DMS153 (cell line): ENCODE data around the gene ASF1B.
"Not testable (repeated sequence)": the region's sequence is repeated elsewhere in the genome, so short reads cannot be mapped to it uniquely, and the experiment has no call there.

ENCODE experiments used
- DNase-seq: peaks from one replicate; lab custom pipeline; 2025; lab: John Stamatoyannopoulos, UW

Gene ASF1B

DNA sequence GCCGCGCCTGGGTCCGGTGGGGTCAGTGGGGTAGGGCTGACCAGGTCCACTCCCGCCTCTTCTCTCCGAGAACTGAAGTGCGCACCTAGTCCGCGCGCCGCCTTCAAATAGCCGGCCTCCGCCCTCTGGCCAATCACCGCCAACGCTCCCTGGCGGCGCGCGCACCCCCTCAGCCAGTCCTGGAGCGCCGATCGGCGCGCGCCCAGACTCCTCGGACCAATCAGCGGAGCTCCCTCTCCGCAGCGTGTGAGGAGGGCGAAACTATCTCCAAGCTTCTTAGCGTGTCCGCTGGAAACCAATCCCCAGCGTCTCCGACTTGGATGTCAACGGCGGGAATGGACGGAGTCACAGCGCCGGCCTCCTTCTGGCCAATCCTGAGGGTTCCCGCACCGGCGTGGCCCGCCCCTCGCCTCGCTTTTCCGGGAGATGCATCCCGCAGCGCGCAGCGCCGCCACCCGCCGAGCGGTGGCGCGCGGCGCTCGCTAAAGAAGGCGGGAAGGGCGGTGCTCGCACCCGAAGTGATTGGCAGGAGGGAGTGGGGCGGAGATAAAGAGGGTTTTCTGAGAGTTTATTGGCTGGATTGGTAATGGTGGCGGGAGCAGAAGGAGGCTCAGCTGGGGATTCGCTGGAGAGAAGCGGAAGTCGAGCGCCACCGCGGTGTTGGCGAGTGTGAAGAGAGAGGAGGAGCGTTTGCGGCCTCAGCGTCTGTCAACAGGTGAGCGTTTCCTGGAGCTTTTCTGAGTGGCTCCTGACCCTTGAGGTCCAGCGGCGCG lies at the start of gene ASF1B:
Gene ASF1B, minus strand, starts transcription at position 81 of the 773 bp plus-strand sequence. CDS start 133 bp downstream, outside the sequence.
- DNase-seq, result peak; percentile 100

DNA sequence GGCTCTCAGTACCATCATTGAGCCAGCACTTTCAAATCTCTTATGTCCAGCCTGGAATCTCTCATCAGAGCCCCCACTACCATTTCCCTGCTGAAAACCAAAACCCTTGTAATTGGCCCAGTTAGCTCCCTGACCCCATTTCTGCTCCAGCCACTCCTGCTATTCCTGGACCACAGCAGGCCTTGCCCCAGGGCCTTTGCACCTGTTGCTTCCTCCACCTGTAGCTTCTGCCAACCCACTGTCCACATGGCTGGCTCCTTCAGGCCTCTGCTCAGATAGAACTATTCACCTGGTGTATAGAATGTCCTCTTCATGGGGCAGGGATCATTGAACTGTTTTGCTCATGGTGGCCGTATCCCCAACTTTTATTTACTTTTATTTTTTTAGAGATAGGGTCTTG lies 49.3 kb upstream of the ASF1B start:
- DNase-seq, result not testable (repeated sequence)

DNA sequence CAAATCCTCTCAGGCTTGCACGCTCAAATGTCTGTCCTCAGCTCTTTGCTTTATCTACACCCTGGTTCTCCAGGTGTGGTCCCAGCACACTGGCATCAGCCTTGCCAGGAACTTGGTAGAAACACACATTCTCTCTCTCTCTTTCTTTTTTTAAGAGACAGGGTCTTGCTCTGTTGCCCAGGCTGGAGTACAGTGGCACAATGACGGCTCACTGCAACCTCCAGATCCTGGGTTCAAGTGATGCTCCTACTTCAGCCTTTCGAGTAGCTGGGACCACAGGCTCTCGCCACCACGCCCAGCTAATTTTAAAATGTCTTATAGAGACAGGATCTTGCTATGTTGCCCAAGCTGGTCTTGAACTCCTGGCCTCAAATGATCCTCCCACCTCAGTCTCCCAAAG lies 48.8 kb upstream of the ASF1B start:
- no peak for DNase-seq

DNA sequence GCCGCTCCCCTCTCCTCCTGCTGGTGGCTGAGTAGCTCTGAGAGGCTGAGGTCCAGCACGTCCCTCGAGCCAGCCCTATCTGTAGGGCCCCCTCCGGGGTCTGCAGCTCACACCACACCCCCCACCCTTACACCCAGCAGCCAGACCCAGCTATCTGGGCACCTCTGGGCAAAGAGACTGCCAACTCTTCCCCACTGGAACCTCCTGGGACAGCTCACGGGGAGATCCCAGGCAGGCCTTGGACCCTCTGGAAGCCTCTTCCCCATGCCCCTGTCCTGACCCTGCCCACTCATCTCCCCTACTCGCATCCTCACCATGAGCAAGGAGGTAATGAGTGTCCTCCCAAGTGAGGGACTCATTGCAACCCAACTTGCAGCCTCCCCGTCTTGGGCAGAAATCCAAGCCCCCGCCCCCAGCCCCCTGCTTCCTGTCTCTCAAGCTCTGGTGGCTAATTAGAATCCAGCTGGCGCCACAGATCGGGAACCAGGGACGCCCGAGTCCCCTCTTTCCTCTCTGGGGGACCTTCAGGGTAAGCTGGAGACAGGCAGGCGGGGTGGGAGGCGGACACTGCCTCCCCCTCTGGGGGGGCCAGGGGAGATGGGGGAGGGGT lies 47.5 kb upstream of the ASF1B start:
- DNase-seq, result no peak

DNA sequence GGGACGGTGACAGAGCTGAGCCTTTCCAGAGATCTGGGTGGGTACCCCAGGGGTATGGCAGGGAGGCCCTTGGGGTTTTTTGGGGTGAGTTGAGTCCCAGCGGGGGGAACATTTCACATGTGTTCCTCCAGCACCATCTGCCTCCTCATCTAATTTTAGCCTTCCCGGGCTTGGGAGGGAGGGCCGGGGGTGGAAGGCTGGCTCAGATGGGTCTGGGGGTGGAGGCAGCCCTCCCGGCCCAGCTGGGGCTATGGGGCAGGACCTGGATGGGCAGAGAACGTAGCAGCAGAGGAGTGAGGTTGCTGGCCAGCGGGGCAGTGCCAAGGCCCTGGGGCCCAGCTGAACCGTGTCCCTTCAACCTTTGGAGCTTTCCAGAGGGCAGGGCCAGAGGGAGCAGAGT lies 46.1 kb upstream of the ASF1B start:
- no peak for DNase-seq

DNA sequence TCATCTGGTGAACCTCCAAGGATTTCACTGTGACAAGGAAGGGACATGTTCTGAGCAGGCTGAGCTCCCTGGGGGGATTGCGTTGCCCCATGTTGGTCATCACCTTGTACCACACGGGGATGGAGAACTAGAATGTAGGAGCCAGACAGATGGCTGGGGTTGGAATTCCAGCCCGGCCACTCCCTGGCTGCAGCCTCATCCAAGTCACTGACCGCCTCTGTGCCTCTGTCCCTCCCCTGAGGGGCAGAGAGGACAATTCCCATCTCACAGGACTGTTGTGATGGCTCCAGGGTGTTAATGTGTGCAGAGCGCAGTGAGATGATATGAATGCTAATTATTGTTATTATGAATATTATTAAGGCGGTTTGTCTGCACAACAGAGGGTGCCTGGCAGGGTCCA lies 45.5 kb upstream of the ASF1B start:
- no peak for DNase-seq

DNA sequence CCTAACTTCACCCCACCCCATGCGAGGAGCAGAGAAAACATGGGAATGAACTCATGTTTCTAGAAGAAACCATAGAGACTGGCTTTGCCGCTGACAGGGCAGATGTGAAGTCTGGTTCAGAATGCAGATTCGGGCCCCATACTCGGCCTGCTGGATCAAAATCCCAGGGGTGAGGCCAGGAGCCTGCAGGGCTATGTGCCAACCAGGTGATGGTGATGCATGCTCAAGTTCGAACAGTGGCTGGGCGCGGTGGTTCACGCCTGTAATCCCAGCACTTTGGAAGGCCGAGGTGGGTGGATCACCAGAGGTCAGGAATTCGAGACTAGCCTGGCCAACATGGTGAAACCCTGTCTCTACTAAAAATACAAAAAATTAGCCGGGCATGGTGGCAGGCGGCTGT lies 44.8 kb upstream of the ASF1B start:
- DNase-seq, result not testable (repeated sequence)

DNA sequence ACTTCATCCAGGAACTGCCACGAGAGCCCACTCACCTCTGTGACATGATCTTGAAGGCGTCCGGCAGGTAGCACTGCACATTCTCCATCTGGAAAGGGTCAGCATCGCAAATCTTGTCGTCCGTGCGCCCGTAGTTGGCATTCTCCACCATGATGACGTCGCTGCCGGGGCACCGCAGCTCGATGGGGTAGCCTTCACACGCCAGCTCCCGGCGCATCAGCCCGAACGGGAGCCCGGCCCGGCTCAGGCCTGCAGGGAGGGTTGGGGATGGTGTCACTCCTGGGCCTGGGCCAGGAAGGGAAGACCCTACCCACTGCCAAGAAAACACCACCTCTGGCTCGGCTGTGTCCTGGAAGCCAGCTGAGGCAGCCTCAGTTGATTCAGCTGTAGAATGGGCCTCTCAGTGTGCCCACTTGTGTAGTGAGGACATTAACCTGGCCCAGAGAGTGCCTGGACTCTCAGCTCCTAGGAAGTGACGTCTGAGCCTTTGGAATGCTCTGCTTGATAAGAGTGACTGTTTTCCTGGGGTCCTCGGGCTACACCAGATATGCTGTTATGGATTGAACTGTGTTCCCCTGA lies 41.2 kb upstream of the ASF1B start:
- no peak for DNase-seq

DNA sequence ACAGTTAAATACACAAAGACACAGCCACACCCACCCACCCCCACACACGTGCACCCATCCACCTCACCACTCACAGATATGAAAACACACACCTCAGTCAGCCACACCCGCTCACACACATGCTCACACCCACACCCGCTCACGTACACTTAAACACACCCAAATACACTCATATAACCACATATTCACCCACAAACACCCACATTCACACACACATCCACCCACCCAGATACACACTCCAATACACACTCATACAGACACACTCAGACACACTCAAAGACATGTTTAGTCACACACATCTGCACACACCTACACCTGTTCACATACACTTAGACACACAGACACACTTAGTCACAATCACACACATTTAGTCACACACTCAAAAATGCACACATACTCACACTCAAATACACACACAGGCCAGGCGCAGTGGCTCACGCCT lies 39.0 kb upstream of the ASF1B start:
- DNase-seq, result no peak

DNA sequence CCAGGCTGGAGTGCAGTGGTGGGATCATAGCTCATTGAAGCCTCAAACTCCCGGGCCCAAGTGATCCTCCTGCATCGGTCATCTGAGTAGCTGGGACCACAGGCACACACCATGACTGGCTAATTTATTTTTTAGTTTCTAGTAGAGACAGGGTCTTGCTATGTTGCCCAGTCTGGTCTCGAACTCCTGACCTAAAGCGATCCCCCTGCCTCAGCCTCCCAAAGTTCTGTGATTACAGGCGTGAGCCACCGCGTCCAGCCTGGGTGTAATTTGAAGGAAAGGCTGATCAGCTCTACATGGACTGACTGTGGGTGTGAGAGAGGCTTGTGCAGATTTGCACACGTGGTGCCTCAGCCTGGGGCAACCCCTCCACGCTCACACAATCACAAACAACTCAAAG lies 38.5 kb upstream of the ASF1B start:
- no peak for DNase-seq

DNA sequence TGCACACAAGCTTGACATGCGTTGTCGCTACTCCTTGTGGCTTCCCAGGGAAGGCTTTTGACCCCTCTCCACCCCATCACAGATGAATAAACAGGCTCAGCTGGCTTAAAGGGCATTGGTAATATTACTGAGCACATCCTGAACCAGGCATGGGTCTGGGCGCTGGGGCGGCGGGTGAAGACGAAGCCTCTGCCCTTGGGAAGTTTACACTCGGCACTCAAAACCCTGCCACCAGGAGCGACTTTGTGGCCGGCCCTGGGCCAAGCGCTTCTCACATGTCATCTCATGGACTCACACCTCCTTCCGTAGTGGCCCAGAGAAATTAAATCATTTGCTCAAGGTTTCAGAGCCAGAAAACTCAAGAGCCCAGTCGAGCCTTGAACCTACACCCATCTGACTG lies 32.6 kb upstream of the ASF1B start:
- DNase-seq, result no peak

DNA sequence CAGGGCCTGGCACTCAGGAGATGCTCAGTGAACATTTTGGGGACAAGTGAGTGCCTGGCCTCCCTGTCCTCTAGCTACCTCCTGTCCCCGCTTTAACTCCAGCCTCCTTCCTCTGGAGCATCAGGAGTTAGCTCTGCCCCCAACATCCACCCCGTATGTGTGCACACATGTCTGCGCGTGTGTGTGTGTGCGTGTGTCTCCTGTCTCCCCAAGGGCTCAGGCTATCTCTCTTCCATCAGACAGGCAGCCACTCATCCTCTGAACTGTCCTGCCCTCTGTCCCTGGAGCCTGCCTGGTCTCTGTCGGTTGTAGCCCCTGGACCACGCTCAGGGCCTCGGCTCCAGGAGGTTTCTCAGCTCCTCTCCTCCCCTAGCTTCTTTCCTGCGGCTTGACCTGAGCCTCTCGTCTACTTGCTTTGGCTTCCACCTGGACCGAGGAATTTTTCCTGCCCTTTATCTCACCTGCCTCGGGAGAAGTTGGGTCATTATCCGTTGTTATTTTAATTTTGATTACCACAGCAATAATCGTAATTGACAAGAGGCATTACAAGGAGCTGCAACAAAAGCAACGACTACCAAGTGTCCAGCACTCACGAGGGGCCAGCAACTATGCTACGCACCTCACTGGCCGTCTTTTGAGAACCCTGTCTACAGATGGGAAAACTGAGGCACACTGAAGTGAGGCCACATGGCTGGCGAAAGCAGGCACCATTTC lies 32.0 kb upstream of the ASF1B start:
- no peak for DNase-seq

DNA sequence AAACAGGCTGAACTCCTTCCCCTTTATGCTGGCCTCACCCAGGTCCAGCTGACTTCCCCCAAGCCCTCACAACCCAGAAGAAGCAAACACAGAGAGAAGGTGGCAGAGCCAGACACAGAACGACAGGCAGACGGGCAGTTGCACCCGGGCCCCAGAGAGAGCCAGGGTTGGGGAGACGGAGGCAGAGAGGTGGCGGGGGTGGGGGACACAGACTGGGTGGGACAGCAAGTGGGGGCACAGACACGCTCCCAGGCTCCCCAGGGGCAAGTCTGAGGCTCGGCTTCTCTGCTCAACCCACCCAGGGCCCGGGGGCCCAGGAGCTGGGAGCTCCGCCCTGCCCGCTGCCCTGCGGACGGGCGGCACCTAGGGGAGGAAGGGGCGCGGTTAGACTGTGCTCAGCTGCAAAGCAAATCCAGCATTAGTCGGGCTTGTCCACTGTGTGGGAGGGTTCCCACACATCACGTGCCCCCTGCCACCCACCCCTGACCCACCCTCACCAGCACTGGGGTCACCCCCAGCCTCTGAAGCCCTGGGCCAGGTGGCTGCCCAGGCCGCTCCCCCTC lies 31.3 kb upstream of the ASF1B start:
- no peak for DNase-seq

DNA sequence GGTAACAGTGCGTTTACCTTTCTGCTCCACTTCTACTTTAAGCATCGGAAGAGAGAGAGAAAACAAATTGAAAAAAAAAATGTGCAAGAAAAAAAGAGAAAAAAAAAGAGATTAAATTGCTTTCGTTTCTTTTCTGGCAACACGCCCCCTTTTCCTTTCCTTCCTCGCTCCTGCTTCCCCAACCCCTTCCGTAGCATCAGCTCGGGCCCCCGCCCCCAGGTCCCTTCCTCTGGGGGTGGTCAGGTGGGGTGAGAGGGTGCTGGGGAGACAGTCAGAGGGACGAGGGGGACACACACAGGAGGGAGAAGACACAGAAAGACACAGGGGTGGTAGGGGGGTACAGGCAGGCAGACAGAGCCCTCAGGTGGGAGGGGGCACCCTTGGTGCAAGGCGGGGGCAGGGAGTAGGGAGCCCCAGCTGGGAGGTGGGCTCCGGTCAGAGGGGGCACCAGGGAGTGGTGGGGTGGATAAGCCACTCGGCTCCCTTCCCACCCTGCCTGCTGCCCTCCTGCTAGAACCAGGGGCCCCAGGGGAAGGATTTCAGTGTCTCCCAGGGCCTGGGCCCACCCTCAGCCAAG lies 30.7 kb upstream of the ASF1B start:
- no peak for DNase-seq

DNA sequence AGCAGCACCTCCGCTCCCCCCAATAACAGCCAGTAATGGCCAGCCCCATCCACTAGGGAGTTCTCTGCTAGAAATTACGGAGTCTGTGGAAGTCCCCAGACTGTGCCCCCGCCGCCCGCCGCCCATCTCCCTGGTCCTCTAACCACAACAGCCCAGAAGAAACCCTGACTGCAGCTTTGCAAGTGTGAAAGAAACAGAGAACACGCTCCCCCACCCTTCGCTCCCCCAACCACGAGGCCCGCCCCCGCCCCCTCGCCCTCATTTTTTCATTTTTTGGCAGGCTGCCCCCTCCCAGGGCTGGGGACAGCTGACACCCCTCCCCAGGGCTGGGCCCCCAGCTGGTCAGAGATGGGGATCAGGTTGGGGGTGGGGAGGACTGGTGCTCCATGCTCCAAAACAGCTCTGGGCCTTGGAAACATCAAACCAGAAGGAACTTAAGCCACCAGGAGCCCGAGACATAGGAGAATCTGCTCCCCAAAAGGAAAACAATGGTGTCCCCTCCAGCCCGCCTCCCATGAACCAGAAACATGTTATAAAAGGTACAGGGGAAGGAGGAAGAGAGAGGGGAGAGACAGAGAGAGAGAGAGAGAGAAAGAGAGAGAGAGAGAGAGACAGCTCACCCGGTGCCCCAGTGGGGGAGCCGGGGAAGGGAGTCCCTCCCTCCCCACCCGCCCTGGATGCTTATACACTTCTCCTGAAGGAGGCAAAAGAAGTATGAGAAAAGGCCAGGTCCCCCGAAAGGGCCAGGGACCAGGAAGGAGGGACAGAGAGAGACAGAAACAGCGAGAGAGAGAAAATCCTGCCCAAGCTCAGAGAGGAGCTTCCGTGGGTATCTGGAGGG lies 29.8 kb upstream of the ASF1B start:
- no peak for DNase-seq

DNA sequence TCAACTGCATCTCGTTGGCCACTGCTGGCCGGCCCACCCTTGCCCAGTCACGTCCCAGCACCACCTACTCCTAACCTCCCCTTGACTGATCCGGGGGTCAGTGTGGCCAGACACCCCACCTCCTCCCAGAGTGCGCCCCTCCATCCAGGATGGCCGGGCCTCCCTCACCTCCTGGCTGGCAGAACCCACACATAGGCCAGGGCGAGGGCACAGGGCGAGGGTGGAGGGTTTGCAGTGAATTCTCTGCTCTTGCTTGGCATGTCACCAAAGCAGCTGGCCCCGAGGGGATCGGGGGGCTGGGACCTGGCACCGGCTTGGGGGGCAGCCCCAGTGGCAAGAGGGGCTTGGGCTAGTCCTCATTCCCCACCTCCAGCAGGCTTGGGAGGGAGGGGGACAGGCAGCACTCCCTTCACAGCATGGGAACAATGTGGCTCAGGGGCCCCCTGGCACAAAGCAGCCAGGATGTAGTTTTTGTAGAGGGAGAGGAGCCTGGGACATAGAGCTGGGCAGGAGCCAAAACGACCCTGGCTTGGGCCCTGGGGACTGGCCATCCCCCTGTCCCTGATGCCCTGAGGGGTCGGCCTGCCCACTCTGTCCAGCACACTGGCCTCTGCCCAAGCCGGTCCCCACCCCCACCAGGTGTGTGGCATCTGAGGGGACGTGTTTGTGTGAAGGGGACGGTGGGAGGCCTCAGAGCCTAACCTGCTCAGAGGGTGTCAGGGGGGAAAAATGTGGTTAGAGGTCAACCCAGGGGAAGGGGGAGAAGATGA lies 28.5 kb upstream of the ASF1B start:
- no peak for DNase-seq

DNA sequence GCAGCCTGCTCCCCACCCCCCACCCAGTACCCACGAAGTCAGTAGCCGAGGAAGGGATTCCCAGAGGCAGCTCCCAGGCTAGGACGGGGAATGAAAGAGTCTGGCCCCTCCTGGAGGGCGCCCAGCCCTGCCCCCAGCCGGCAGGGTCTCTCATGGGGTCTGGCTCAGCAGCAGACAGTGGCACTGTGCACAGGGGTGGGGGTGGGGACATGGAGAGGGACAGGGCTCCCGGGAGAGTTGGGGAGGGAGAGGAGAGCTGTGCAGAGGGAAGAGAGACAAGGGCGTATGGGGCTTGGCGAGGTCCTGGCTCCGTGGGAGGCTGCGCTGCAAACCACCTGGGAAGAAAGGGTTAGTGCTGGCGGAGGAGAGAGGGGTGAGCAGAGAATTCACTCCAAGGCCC lies 27.7 kb upstream of the ASF1B start:
- no peak for DNase-seq

DNA sequence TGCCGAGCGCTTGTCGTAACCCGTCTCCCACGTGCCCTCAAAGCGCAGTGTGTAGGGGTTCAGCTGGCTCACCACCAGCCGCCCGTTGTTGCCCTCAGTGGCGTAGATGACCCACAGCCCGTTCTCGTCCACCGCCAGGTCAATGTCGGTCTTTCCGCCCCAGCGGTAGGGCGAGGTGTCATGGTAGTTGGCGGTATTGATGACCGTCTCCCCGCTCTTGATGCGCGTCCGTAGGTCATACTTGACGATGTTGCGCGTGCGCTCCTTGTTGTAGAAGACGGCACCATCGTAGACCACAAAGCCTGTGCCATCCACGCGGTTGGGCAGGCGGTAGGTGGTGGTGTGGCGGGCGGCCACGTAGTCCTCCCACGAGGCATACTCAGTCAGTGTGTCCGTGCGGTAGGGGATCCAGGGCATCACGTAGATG lies 26.5 kb upstream of the ASF1B start:
- DNase-seq, result no peak

DNA sequence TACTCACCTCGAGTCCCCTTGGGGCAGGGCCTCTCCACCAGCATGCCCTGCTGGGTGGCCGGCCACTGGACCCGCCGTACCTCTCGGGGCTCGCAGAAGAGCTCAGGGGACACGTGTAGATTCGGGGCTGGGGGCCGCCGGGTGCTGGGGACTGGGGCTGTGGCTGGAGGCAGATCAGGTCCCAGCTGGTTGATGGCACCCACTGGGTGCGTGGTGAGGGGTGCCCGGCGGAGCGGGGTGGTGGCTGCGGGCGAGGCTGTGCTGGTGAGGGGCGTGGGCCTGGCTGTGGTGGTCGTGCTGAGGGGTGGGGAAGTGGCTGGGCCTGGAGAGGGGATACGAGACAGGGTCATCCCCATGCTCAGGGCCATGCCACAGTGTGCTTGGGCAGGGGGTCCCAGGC lies 24.9 kb upstream of the ASF1B start:
- DNase-seq, result no peak

DNA sequence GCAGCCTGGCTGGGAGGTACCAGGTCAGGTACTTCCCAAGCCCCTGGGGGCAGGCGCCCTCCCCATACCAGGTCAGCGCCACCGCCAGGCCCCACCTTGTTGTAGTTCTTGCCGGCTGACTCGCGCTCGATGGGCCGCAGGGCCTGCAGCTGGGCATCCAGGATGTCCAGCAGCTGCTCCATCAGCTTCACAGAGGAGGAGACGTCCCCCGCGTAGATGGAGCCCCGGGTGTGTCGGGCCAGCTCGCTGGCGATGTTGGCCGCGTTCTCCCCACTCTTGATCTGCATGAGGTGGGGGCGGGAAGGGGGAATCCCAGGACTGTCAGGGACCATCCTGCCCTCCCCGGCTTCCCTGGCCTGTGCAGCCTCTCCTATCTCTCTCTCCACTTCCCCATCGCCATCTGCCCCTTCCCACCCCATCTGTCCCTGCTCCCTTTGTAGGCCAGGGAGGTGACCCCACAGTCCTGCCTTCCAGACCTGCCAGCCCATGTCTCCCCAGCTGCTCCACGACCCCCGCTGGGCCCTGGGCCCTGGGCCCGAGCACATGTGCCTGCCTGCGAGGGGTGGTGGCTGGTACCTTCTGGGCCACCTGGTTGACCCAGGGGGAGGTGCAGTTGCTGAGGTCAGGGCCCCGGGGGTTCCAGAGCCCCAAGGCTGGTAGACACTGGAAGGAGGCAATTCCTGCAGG lies 23.8 kb upstream of the ASF1B start:
- DNase-seq, result no peak
